ENCODE data around the gene NDUFB3. TPM values are rescaled to one million over a fixed set of nuclear protein-coding genes. Genes with fewer than 3 reads are reported as not detected.

The NDUFB3 gene
- total RNA-seq, 6 donors from 2014 or later, result 13.6 to 72.0 (median 52.0) TPM

- peak; percentile 65 to 76 for ATAC-seq (ENCODE audit: low FRiP score in 2 of 2)
- 1% methylated on average over 38 to 48 of the region's 48 CpGs for WGBS, 2 donors
Measured at GRCh38 chr2:201118121-201118960, 46.5 kb downstream of the NDUFB3 start.

GRCh38 chr2:201118961-201119854 lies 47.4 kb downstream of the NDUFB3 start:
- Histone ChIP-seq H3K36me3 (peaks cover 0 to 19% (median 0%) of the 10 kb centered on the region in 4 donors), H3K4me1 (peaks cover 34 to 51% (median 48%) of the 10 kb centered on the region in 4 donors), H3K4me3 (peak overlapping the region; percentile 67 to 90 (median 72)), H3K27me3 (no peaks in the 10 kb centered on the region), H3K27ac (peak overlapping the region; percentile 99 to 100 (median 100)), H3K9me3 (no peaks in the 10 kb centered on the region)
- no peak for TF ChIP-seq POLR2AphosphoS5 (IDR thresholded peaks at IDR 0.05)
- peak in 1 of 2 donors; percentile 4 for ATAC-seq (ENCODE audit: low FRiP score in 2 of 2)
- DNase-seq, result no peak
- WGBS, 2 donors, result 4 to 7% methylated on average over 12 of the region's 12 CpGs

More at GRCh38 chr2:201118121-201118960, 46.5 kb downstream of the NDUFB3 start:
- DNase-seq, result peak; percentile 88 to 92
- TF ChIP-seq CTCF (IDR thresholded peaks at IDR 0.05) (peak; percentile 26 to 63 (median 47)), POLR2A (IDR thresholded peaks at IDR 0.05) (peak in 3 of 4 donors; percentile 52 to 88 (median 76)), EP300 (IDR thresholded peaks at IDR 0.05) (peak in 2 of 4 donors; percentile 39 to 49), POLR2AphosphoS5 (IDR thresholded peaks at IDR 0.05) (peak; percentile 77 to 88)
- Histone ChIP-seq H3K9me3 (no peaks in the 10 kb centered on the region), H3K4me1 (peaks cover 27 to 44% (median 42%) of the 10 kb centered on the region in 4 donors), H3K36me3 (peaks cover 0 to 16% (median 0%) of the 10 kb centered on the region in 4 donors), H3K27ac (peak overlapping the region; percentile 99 to 100 (median 100)), H3K4me3 (peak overlapping the region; percentile 67 to 90 (median 72)), H3K27me3 (no peaks in the 10 kb centered on the region)

- Histone ChIP-seq H3K27me3 (no peaks in the 10 kb centered on the region), H3K4me3 (peak overlapping the region in 3 of 4 donors; percentile 67 to 90 (median 73)), H3K4me1 (peaks cover 59 to 66% (median 66%) of the 10 kb centered on the region in 4 donors), H3K27ac (peak overlapping the region; percentile 99 to 100 (median 100)), H3K36me3 (peaks cover 0 to 19% (median 0%) of the 10 kb centered on the region in 4 donors), H3K9me3 (no peaks in the 10 kb centered on the region)
- no peak for TF ChIP-seq CTCF (IDR thresholded peaks at IDR 0.05)
- peak in 1 of 4 donors; percentile 33 for TF ChIP-seq POLR2A (IDR thresholded peaks at IDR 0.05)
- no peak for TF ChIP-seq EP300 (IDR thresholded peaks at IDR 0.05)
- TF ChIP-seq POLR2AphosphoS5 (IDR thresholded peaks at IDR 0.05), result peak; percentile 5 to 13
- WGBS, 2 donors, result 60% methylated on average over 1 of the region's 1 CpG
- DNase-seq (peak in 1 of 2 donors; percentile 35), ATAC-seq (ENCODE audit: low FRiP score in 2 of 2) (no peak)
Measured at GRCh38 chr2:201122276-201122675, 50.5 kb downstream of the NDUFB3 start.

- ATAC-seq (ENCODE audit: low FRiP score in 2 of 2), result peak; percentile 5 to 15
- Histone ChIP-seq H3K4me3 (peak overlapping the region; percentile 2 to 90 (median 40)), H3K4me1 (peaks cover 95 to 100% (median 99%) of the 10 kb centered on the region in 4 donors), H3K9me3 (no peaks in the 10 kb centered on the region), H3K27me3 (no peaks in the 10 kb centered on the region), H3K36me3 (peaks cover 0 to 31% (median 2%) of the 10 kb centered on the region in 4 donors), H3K27ac (peak overlapping the region; percentile 99 to 100 (median 100))
- 13 to 19% methylated on average over 9 of the region's 9 CpGs for WGBS, 2 donors
- no peak for DNase-seq
- TF ChIP-seq CTCF (IDR thresholded peaks at IDR 0.05), result no peak
- peak in 1 of 4 donors; percentile 44 for TF ChIP-seq POLR2A (IDR thresholded peaks at IDR 0.05)
- TF ChIP-seq EP300 (IDR thresholded peaks at IDR 0.05), result peak; percentile 44 to 98 (median 74)
- peak in 1 of 2 donors; percentile 55 for TF ChIP-seq POLR2AphosphoS5 (IDR thresholded peaks at IDR 0.05)
Measured at GRCh38 chr2:201126308-201127151, 54.7 kb downstream of the NDUFB3 start.
